ENCODE measurements around the gene ASIP. TPM values are rescaled to one million over a fixed set of nuclear protein-coding genes. Genes with fewer than 3 reads are reported as not detected.

Gene ASIP
- total and polyA plus RNA-seq, 2 of the 13 experiments (the other 11 are each of a cell fraction or from before 2014, with no cell fraction given), result not detected

DNA sequence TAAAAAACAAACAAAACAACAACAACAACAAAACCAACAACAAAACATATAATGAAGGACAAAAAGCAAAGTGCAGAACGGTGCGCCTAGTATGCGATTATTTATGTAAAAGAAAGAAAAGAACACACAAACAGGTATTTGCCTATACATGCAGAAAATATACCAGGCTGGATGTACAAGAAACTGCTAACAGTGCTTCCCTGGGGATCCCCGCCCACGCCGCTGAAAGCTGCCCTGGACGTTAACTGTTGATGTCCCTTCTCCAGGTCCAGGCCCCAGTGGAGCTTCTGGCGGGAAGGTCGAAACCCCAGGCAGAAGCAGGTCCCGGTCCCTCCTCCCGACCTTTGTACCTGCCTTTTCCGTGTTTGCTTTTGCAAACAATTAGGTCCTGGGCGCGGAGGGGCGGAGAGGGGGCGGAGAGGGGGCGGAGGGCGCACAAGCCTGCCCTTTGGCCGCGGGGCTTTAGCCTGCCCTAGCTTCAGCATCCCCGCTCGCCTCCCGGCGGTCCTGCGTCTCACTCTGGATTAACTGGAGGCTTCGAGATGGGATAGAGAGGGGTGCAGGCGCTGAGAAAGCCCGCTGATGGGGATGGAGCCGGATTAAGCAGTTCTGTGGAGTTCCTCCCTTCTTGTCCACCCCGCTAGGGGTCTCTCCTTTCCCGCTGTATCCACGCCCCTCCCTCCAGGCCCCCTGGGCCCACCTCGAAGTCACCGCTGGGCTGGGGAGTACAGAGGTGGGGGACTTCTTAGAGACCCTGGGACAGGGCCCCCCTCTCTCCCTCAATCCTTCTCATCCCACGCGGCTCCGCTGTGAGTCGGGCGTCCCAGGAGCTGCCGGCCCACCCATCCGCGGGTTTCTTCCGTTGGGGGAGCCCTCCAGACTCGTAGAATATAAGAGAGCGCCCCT is 70.1 kb downstream of the ASIP start (continued):
- TF ChIP-seq BCLAF1 (IDR thresholded peaks at IDR 0.05) (no peak), PRDM10 (CRISPR knock-in tag; IDR thresholded peaks at IDR 0.05; ENCODE audit: low read depth) (peak; percentile 77; the same call in 1 of the 2 replicates), ZNF232 (CRISPR knock-in tag; IDR thresholded peaks at IDR 0.05; ENCODE audit: borderline replicate concordance) (peak; percentile 81; the same call in 1 of the 2 replicates), ZBTB7A (CRISPR knock-in tag; IDR thresholded peaks at IDR 0.05) (peak; percentile 78), CREM (IDR thresholded peaks at IDR 0.05) (peak; percentile 70; the same call in 1 of the 2 replicates), CREM (CRISPR knock-in tag; IDR thresholded peaks at IDR 0.05) (no peak), ZNF543 (CRISPR knock-in tag; IDR thresholded peaks at IDR 0.05) (peak; percentile 19), SKI (IDR thresholded peaks at IDR 0.05; ENCODE audit: partially characterized antibody) (peak; percentile 60), MIER2 (CRISPR knock-in tag; IDR thresholded peaks at IDR 0.05) (peak; percentile 68; the same call in 1 of the 2 replicates), CENPX (CRISPR knock-in tag; IDR thresholded peaks at IDR 0.05) (no peak), ZNF607 (CRISPR knock-in tag; IDR thresholded peaks at IDR 0.05; ENCODE audit: borderline replicate concordance) (no peak), POLR2AphosphoS5 (IDR thresholded peaks at IDR 0.05; ENCODE audit: low read depth, low read length) (peak; percentile 73; the same call in 1 of the 2 replicates)
- TF ChIP-seq, protein P1, sequence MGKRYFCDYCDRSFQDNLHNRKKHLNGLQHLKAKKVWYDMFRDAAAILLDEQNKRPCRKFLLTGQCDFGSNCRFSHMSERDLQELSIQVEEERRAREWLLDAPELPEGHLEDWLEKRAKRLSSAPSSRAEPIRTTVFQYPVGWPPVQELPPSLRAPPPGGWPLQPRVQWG (CRISPR knock-in tag; IDR thresholded peaks at IDR 0.05; ENCODE audit: borderline replicate concordance, low read depth), result no peak

Measured in HepG2 (cell line).